ENCODE measurements around the gene MBNL1. TPM values are rescaled to one million over a fixed set of nuclear protein-coding genes. Genes with fewer than 3 reads are reported as not detected.
A peak's percentile ranks its signal among the peaks of the same experiment; 100 is the strongest.

Gene MBNL1
- polyA plus RNA-seq, 3 donors: 190 to 204 (median 191) TPM

- peak overlapping the region in 1 of 7 donors; percentile 18 for H3K27ac Mint-ChIP-seq
- H3K4me1 ChIP-seq (ENCODE audit: control insufficient read depth in 1 of 2, insufficient read depth in 2 of 2, low read length in 2 of 2): peaks cover 0 to 5% of the 10 kb centered on the region in 2 donors
- DNase-seq: no peak
- H3K9me3 ChIP-seq (replicated peaks in 1 of 2; ENCODE audit: control insufficient read depth in 1 of 2, insufficient read depth in 1 of 2, low read length in 2 of 2): no peaks in the 10 kb centered on the region
- H3K4me1 Mint-ChIP-seq: peaks cover 11% of the 10 kb centered on the region
- no peak overlapping the region for H3K4me3 Mint-ChIP-seq
- no peak overlapping the region for H2AFZ ChIP-seq (ENCODE audit: insufficient read depth, low read depth, low read length, poor library complexity, severe bottlenecking)
- peaks cover 100% of the 10 kb centered on the region for H4K20me1 ChIP-seq (ENCODE audit: insufficient read depth, low read length)
- H3K9ac ChIP-seq (ENCODE audit: insufficient read depth, low read length, poor library complexity, severe bottlenecking): no peak overlapping the region
- H3K27me3 Mint-ChIP-seq (ENCODE audit: low read depth in 3 of 3): no peaks in the 10 kb centered on the region
- peaks cover 98% of the 10 kb centered on the region for H3K79me2 ChIP-seq (ENCODE audit: insufficient read depth, low read length)
- H3K9me3 Mint-ChIP-seq: no peaks in the 10 kb centered on the region
- peaks cover 27 to 59% of the 10 kb centered on the region in 2 donors for H3K36me3 Mint-ChIP-seq
- H3K36me3 ChIP-seq (replicated peaks in 1 of 2; ENCODE audit: control insufficient read depth in 1 of 2, insufficient read depth in 2 of 2, low read length in 2 of 2): peaks cover 55 to 60% of the 10 kb centered on the region in 2 donors
- no peak overlapping the region for H3K4me2 ChIP-seq (replicated peaks; ENCODE audit: extremely low read depth, low read length, poor library complexity, severe bottlenecking)
- no peak for TF ChIP-seq CTCF (IDR thresholded peaks at IDR 0.05)
- 86% methylated on average over 2 of the region's 6 CpGs for WGBS (ENCODE audit: insufficient coverage)
- H3K27me3 ChIP-seq (ENCODE audit: control insufficient read depth in 2 of 2, insufficient read depth in 2 of 2, low read length in 2 of 2): no peaks in the 10 kb centered on the region
- H3K27ac ChIP-seq (ENCODE audit: low read depth in 1 of 2, low read length in 2 of 2): peak overlapping the region in 1 of 2 donors; percentile 46
- H3K4me3 ChIP-seq (replicated peaks in 1 of 3; ENCODE audit: low read depth in 2 of 3, low read length in 3 of 3): no peak overlapping the region
- intact Hi-C loops (cut with micrococcal nuclease): loop anchor here in 1 of 2 donors (10.0 kb wide), 1 partner anchor 370 kb away; no protein-coding TSS in a partner anchor
Observed at GRCh38 chr3:152445212-152445611, 176.5 kb downstream of the MBNL1 start.

GRCh38 chr3:152446495-152446894 lies 177.8 kb downstream of the MBNL1 start:
- H3K36me3 ChIP-seq (replicated peaks in 1 of 2; ENCODE audit: control insufficient read depth in 1 of 2, insufficient read depth in 2 of 2, low read length in 2 of 2): peaks cover 67 to 70% of the 10 kb centered on the region in 2 donors

More at GRCh38 chr3:152446495-152446894, 177.8 kb downstream of the MBNL1 start:
- H3K4me3 Mint-ChIP-seq: no peak overlapping the region
- Histone ChIP-seq H3K4me2 (replicated peaks; ENCODE audit: extremely low read depth, low read length, poor library complexity, severe bottlenecking) (no peak overlapping the region), H3K9me3 (replicated peaks in 1 of 2; ENCODE audit: control insufficient read depth in 1 of 2, insufficient read depth in 1 of 2, low read length in 2 of 2) (no peaks in the 10 kb centered on the region), H3K4me3 (replicated peaks in 1 of 3; ENCODE audit: low read depth in 2 of 3, low read length in 3 of 3) (no peak overlapping the region), H3K27ac (ENCODE audit: low read depth in 1 of 2, low read length in 2 of 2) (peak overlapping the region in 1 of 2 donors; percentile 46), H3K9ac (ENCODE audit: insufficient read depth, low read length, poor library complexity, severe bottlenecking) (no peak overlapping the region), H3K4me1 (ENCODE audit: control insufficient read depth in 1 of 2, insufficient read depth in 2 of 2, low read length in 2 of 2) (peaks cover 0 to 5% of the 10 kb centered on the region in 2 donors), H3K79me2 (ENCODE audit: insufficient read depth, low read length) (peaks cover 98% of the 10 kb centered on the region), H3K27me3 (ENCODE audit: control insufficient read depth in 2 of 2, insufficient read depth in 2 of 2, low read length in 2 of 2) (no peaks in the 10 kb centered on the region), H4K20me1 (ENCODE audit: insufficient read depth, low read length) (peaks cover 100% of the 10 kb centered on the region), H2AFZ (ENCODE audit: insufficient read depth, low read depth, low read length, poor library complexity, severe bottlenecking) (no peak overlapping the region)
- peaks cover 38 to 69% of the 10 kb centered on the region in 2 donors for H3K36me3 Mint-ChIP-seq
- TF ChIP-seq CTCF (IDR thresholded peaks at IDR 0.05): no peak
- intact Hi-C loops (cut with micrococcal nuclease): loop anchor here in 1 of 2 donors (10.0 kb wide), 1 partner anchor 372 kb away; no protein-coding TSS in a partner anchor
- no peaks in the 10 kb centered on the region for H3K27me3 Mint-ChIP-seq (ENCODE audit: low read depth in 3 of 3)
- DNase-seq: no peak
- peak overlapping the region in 1 of 7 donors; percentile 37 for H3K27ac Mint-ChIP-seq
- no peaks in the 10 kb centered on the region for H3K9me3 Mint-ChIP-seq
- H3K4me1 Mint-ChIP-seq: peaks cover 11% of the 10 kb centered on the region
- WGBS (ENCODE audit: insufficient coverage): 100% methylated on average over 2 of the region's 7 CpGs
